GM12878 (cell line): ENCODE data around the gene PITRM1. TPM values are rescaled to one million over a fixed set of nuclear protein-coding genes. Genes with fewer than 3 reads are reported as not detected.

Experiments used
- ATAC-seq: fragments of 200-7000 bp; cut with Tn5 transposase; 3 replicates; pipeline ENCODE4 v1.9.1; 2020; ENCODE audit warnings: mild to moderate bottlenecking, moderate library complexity
- BruUV-seq: library from RNA; stranded (reverse); fragments of 400-500 nt; replicated peaks from 2 replicates; lab custom pipeline; 2021; lab: Mats Ljungman, UMichigan
- CTCF ChIA-PET: fragments of 300-600 bp; sonication (Branson Sonifier 250); formaldehyde crosslinking; extraction: SDS; loops from one replicate; lab custom pipeline; 2021; ENCODE audit warnings: inconsistent platforms; lab: Yijun Ruan, JAX
- POLR2A ChIA-PET: fragments of 350-600 bp; formaldehyde crosslinking; extraction: SDS; loops from one replicate; lab custom pipeline; 2021; ENCODE audit warnings: inconsistent platforms; lab: Charles Lee
- RAD21 ChIA-PET: fragments of 300-600 bp; sonication (Branson Sonifier 250); formaldehyde crosslinking; loops from one replicate; lab custom pipeline; 2023; ENCODE audit warnings: antibody characterized with exemption; ENCODE audit not compliant: unreplicated experiment; lab: Charles Lee
- SMC1A ChIA-PET: fragments of 300-600 bp; sonication (Branson Sonifier 250); formaldehyde crosslinking; loops from one replicate; lab custom pipeline; 2023; ENCODE audit not compliant: unreplicated experiment, uncharacterized antibody; lab: Charles Lee
- DNase-seq: peaks from one replicate; pipeline ENCODE4 v3.0.0-alpha.2; 2011; ENCODE audit warnings: low read depth, low spot score
- FAIRE-seq: peaks from 3 replicates; lab custom pipeline; 2011; peaks lifted over from hg19 to GRCh38; lab: Jason Lieb, UNC
- H2AFZ ChIP-seq: 2 replicates; pipeline ENCODE4 v1.6.0; 2011; ENCODE audit warnings: low read depth, low read length, control low read depth; ENCODE audit not compliant: control insufficient read depth
- H3K27ac ChIP-seq: 2 replicates; pipeline ENCODE4 v1.5.1; 2011; ENCODE audit warnings: control low read depth; ENCODE audit not compliant: control insufficient read depth, insufficient read depth
- H3K27me3 ChIP-seq, 2 experiments: replicated peaks in 1 of 2; 2 replicates each; pipeline versions ENCODE4 v1.6.0 to v1.6.1; 2011; ENCODE audit warnings: low read length in 1 of 2; ENCODE audit not compliant: control insufficient read depth in 2 of 2, insufficient read depth in 2 of 2
- H3K36me3 ChIP-seq, 2 experiments: 2 replicates each; pipeline ENCODE4 v1.5.1; 2011; ENCODE audit warnings: low read length in 1 of 2; ENCODE audit not compliant: control insufficient read depth in 2 of 2, insufficient read depth in 2 of 2
- H3K4me1 ChIP-seq: 2 replicates; pipeline ENCODE4 v1.6.1; 2011; ENCODE audit warnings: mild to moderate bottlenecking, low read length, moderate library complexity, mixed read lengths; ENCODE audit not compliant: control insufficient read depth, insufficient read depth
- H3K4me2 ChIP-seq: 2 replicates; pipeline ENCODE4 v1.6.0; 2011; ENCODE audit warnings: control low read depth; ENCODE audit not compliant: control insufficient read depth, insufficient read depth
- H3K4me3 ChIP-seq: fragments of 200-600 bp; sonication (generic); 2 replicates; pipeline ENCODE4 v1.5.1; 2016
- H3K79me2 ChIP-seq: 2 replicates; pipeline ENCODE4 v1.6.0; 2011; ENCODE audit warnings: low read length; ENCODE audit not compliant: control insufficient read depth, insufficient read depth
- H3K9ac ChIP-seq: 2 replicates; pipeline ENCODE4 v1.8.0; 2011; ENCODE audit warnings: low read length, control low read depth, mixed read lengths; ENCODE audit not compliant: control insufficient read depth, insufficient read depth
- H3K9me3 ChIP-seq: replicated peaks from 3 replicates; pipeline ENCODE4 v1.5.1; 2011; ENCODE audit warnings: mild to moderate bottlenecking, low read length; ENCODE audit not compliant: control insufficient read depth, insufficient read depth
- H4K20me1 ChIP-seq: 2 replicates; pipeline ENCODE4 v1.6.0; 2011; ENCODE audit not compliant: control insufficient read depth, insufficient read depth
- CBFB ChIP-seq: IDR thresholded peaks from 2 replicates; pipeline ENCODE4 v1.6.1; 2016; ENCODE audit warnings: antibody characterized with exemption, low read depth
- CREM ChIP-seq: IDR thresholded peaks from 2 replicates; pipeline ENCODE4 v1.6.1; 2014; ENCODE audit warnings: antibody characterized with exemption, low read depth
- MXI1 ChIP-seq: fragments of 150-350 bp; IDR thresholded peaks from 2 replicates; pipeline ENCODE4 v1.6.1; 2011; ENCODE audit warnings: low read depth, mild to moderate bottlenecking, inconsistent platforms, low read length, improper control_type of control experiment
- NFYB ChIP-seq: IDR thresholded peaks from 2 replicates; pipeline ENCODE4 v1.6.1; 2011; ENCODE audit warnings: low read depth, mild to moderate bottlenecking, low read length, improper control_type of control experiment, moderate library complexity; ENCODE audit not compliant: insufficient read depth
- RAD21 ChIP-seq: IDR thresholded peaks from 2 replicates; pipeline ENCODE4 v1.6.1; 2011; ENCODE audit warnings: mild to moderate bottlenecking, low read depth, low read length, moderate library complexity; ENCODE audit not compliant: insufficient read depth
- WGBS: methylation state at CpG from one replicate; pipeline ENCODE4 v1.1.6; 2016; ENCODE audit warnings: low lambda C conversion rate; ENCODE audit not compliant: insufficient replicate concordance, insufficient coverage; ENCODE audit errors: missing lambda C conversion rate; 5-methylcytosine and 5-hydroxymethylcytosine counted together
- in situ Hi-C: fragments of 300-500 bp; cut with MboI; formaldehyde crosslinking; loops from 9 replicates; pipeline ENCODE4 v1.14.3; 2018; ENCODE audit warnings: mixed read lengths
- intact Hi-C: fragments of 100-400 bp; cut with micrococcal nuclease; formaldehyde crosslinking; loops from one replicate; pipeline ENCODE4 v1.14.2; 2022; ENCODE audit not compliant: unreplicated experiment
- polyA plus RNA-seq, 11 experiments: library from polyadenylated mRNA; depleted of rRNA in 4 of 11; unstranded in 6 of 11; stranded (reverse) in 5 of 11; fragments of >200 nt; fragmentation: Nextera tagmentation in 4 of 11; fragmentation: Illumina TruSeq in 1 of 11; extraction: Ambion mirVana in 4 of 11; extraction: Trizol in 1 of 11; gene quantifications; 1 replicate in 1 of 11; 2 replicates in 10 of 11; pipeline versions ENCODE4 v1.2.1 to v1.2.3, GENCODE V29; 2011 to 2016; ENCODE audit warnings: inconsistent platforms in 2 of 11, missing spikeins in 2 of 11, low read depth in 1 of 11
- total RNA-seq, 4 experiments: library from RNA; depleted of rRNA in 3 of 4; stranded (reverse); fragments of >200 nt in 3 of 4; fragmentation: Illumina TruSeq in 1 of 4; extraction: Trizol in 1 of 4; gene quantifications; 2 replicates each; pipeline versions ENCODE4 v1.2.1 to v1.2.3, GENCODE V29; 2013 to 2021
- TF ChIP-seq, protein P1 (sequence below): IDR thresholded peaks from 2 replicates; pipeline ENCODE4 v1.6.1; 2012; ENCODE audit warnings: low read depth, low read length, improper control_type of control experiment
- TF ChIP-seq, protein P2 (sequence below): fragments of 150-350 bp; IDR thresholded peaks from 2 replicates; pipeline ENCODE4 v1.6.1; 2014; ENCODE audit warnings: mild to moderate bottlenecking, low read depth, low read length
- TF ChIP-seq, protein P3 (sequence below): IDR thresholded peaks from 2 replicates; pipeline ENCODE4 v1.6.1; 2012; ENCODE audit warnings: mild to moderate bottlenecking, low read depth, low read length
- TF ChIP-seq, protein P4 (sequence below): fragments of 450-650 bp; IDR thresholded peaks from 2 replicates; pipeline ENCODE4 v1.6.1; 2016; ENCODE audit warnings: mild to moderate bottlenecking

PITRM1 gene
- total and polyA plus RNA-seq, 10 of the 15 experiments (the other 5 are each of a cell fraction or from before 2014, with no cell fraction given), result 15.5 to 53.0 (median 45.0) TPM

DNA sequence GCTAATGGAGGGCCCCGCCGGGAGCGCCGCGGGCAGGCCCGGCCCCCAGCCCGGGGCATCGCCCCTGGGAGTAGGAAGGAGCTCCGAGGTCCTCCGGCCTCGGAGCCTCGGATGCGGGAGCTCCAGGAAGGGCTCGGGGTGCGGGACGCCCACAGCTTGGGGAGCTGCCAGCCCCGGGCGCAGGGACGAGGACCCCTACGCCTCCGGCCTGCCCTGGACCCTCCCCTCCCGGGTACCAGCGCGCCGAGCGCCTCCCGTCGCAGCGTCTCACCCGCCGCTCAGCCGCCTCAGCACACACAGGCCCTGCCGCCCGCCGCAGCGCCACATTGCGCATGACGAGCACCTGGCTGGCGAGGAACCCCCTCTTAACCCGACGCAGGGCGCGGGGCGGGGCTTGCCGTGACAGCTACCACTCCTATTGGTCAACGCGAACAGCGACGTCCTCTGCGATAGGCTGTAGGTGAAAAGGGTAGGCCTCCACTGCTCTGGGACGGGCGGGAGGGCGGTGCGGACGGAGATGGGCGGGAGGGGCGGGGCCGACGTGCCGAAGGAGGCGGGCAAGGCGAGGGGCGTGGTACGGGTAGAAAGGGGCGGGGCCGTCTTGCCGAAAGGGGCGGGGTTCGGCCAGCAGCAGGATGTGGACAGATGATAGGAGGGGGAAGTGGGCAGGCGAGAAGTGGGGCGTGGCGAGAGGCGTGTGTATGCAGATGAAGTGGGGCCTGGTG, at the start of gene PITRM1 (continued):
- TF ChIP-seq, protein P1, sequence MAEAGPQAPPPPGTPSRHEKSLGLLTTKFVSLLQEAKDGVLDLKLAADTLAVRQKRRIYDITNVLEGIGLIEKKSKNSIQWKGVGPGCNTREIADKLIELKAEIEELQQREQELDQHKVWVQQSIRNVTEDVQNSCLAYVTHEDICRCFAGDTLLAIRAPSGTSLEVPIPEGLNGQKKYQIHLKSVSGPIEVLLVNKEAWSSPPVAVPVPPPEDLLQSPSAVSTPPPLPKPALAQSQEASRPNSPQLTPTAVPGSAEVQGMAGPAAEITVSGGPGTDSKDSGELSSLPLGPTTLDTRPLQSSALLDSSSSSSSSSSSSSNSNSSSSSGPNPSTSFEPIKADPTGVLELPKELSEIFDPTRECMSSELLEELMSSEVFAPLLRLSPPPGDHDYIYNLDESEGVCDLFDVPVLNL, result no peak
- TF ChIP-seq CBFB (peak; percentile 65; the same call in 1 of the 2 replicates), MXI1 (no peak)

DNA sequence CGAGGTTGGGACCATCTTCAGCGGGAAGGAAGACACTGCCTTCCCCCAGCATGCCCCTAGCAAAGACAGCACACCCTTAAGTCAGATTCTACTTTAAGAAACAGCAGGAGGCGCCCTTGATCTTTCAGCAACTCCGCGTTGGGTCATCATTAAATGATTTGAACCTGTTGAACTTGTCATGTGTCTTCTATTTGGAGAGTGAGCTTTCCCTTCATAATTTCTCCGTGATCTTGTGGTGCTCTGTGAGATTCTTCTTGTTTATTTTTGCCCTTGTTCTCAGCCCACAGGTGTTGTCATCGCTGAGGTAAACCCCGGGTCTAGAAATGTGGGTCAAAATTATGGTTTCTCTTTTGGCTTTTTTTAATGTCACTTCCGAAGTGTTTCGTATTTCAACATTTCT, 49.5 kb upstream of the PITRM1 start:
- FAIRE-seq (no peak), DNase-seq (no peak), ATAC-seq (no peak)
- intact Hi-C loops (no loop called here), in situ Hi-C loops (no loop called here)
- SMC1A ChIA-PET, result no interaction called here
- WGBS, result 51% methylated on average over 10 of the region's 10 CpGs
- RAD21 ChIA-PET, result no interaction called here
- Histone ChIP-seq H3K36me3 (no peaks in the 10 kb centered on the region), H4K20me1 (no peaks in the 10 kb centered on the region), H3K4me2 (no peak overlapping the region), H3K9ac (no peak overlapping the region), H3K79me2 (no peaks in the 10 kb centered on the region), H3K4me3 (no peak overlapping the region), H3K27ac (no peak overlapping the region), H3K27me3 (peaks cover 0 to 2% of the 10 kb centered on the region in 2 experiments; a peak in 1 of 4 replicates), H2AFZ (no peak overlapping the region), H3K9me3 (no peaks in the 10 kb centered on the region), H3K4me1 (no peaks in the 10 kb centered on the region)
- CTCF ChIA-PET, result no interaction called here
- no TSS peak for BruUV-seq
- TF ChIP-seq, protein P2, sequence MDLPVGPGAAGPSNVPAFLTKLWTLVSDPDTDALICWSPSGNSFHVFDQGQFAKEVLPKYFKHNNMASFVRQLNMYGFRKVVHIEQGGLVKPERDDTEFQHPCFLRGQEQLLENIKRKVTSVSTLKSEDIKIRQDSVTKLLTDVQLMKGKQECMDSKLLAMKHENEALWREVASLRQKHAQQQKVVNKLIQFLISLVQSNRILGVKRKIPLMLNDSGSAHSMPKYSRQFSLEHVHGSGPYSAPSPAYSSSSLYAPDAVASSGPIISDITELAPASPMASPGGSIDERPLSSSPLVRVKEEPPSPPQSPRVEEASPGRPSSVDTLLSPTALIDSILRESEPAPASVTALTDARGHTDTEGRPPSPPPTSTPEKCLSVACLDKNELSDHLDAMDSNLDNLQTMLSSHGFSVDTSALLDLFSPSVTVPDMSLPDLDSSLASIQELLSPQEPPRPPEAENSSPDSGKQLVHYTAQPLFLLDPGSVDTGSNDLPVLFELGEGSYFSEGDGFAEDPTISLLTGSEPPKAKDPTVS, result no peak
- TF ChIP-seq CREM (no peak), MXI1 (no peak), NFYB (no peak), RAD21 (peak; percentile 28; the same call in 1 of the 2 replicates)
- TF ChIP-seq, protein P3, sequence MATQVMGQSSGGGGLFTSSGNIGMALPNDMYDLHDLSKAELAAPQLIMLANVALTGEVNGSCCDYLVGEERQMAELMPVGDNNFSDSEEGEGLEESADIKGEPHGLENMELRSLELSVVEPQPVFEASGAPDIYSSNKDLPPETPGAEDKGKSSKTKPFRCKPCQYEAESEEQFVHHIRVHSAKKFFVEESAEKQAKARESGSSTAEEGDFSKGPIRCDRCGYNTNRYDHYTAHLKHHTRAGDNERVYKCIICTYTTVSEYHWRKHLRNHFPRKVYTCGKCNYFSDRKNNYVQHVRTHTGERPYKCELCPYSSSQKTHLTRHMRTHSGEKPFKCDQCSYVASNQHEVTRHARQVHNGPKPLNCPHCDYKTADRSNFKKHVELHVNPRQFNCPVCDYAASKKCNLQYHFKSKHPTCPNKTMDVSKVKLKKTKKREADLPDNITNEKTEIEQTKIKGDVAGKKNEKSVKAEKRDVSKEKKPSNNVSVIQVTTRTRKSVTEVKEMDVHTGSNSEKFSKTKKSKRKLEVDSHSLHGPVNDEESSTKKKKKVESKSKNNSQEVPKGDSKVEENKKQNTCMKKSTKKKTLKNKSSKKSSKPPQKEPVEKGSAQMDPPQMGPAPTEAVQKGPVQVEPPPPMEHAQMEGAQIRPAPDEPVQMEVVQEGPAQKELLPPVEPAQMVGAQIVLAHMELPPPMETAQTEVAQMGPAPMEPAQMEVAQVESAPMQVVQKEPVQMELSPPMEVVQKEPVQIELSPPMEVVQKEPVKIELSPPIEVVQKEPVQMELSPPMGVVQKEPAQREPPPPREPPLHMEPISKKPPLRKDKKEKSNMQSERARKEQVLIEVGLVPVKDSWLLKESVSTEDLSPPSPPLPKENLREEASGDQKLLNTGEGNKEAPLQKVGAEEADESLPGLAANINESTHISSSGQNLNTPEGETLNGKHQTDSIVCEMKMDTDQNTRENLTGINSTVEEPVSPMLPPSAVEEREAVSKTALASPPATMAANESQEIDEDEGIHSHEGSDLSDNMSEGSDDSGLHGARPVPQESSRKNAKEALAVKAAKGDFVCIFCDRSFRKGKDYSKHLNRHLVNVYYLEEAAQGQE, result no peak
- TF ChIP-seq, protein P4, sequence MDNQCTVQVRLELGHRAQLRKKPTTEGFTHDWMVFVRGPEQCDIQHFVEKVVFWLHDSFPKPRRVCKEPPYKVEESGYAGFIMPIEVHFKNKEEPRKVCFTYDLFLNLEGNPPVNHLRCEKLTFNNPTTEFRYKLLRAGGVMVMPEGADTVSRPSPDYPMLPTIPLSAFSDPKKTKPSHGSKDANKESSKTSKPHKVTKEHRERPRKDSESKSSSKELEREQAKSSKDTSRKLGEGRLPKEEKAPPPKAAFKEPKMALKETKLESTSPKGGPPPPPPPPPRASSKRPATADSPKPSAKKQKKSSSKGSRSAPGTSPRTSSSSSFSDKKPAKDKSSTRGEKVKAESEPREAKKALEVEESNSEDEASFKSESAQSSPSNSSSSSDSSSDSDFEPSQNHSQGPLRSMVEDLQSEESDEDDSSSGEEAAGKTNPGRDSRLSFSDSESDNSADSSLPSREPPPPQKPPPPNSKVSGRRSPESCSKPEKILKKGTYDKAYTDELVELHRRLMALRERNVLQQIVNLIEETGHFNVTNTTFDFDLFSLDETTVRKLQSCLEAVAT, result no peak
- POLR2A ChIA-PET, result no interaction called here
